SK-N-SH treated with all-trans-retinoic acid at 6 μM for 48 hours (cell line): ENCODE measurements around the gene OBSCN.

Source experiments
- ISL1 ChIP-seq: fragments of 250-450 bp; sonication (Bioruptor Pico); IDR thresholded peaks from 2 replicates; pipeline ENCODE4 v2.1.2; 2022; ENCODE audit warnings: mild to moderate bottlenecking, moderate library complexity
- RARB ChIP-seq: fragments of 250-450 bp; sonication (Bioruptor Pico); IDR thresholded peaks from 2 replicates; pipeline ENCODE4 v1.8.0; 2021; ENCODE audit warnings: mild to moderate bottlenecking, moderate library complexity
- TOX ChIP-seq: fragments of 250-450 bp; sonication (Bioruptor Pico); IDR thresholded peaks from 2 replicates; pipeline ENCODE4 v1.8.0; 2021; ENCODE audit warnings: mild to moderate bottlenecking, moderate library complexity, borderline replicate concordance
- ZFP3 ChIP-seq: fragments of 250-450 bp; sonication (Bioruptor Pico); IDR thresholded peaks from 2 replicates; pipeline ENCODE4 v1.5.0; 2020; ENCODE audit warnings: mild to moderate bottlenecking, moderate library complexity
- ZNF565 ChIP-seq: fragments of 450-650 bp; formaldehyde crosslinking; conservative IDR thresholded peaks from 2 replicates; pipeline ENCODE4 v1.5.0; 2020; ENCODE audit warnings: low read depth, mild to moderate bottlenecking, moderate library complexity

- TF ChIP-seq RARB, result no peak
- no peak for TF ChIP-seq ZFP3 (CRISPR knock-in tag)
- no peak for TF ChIP-seq ZNF565 (CRISPR knock-in tag)
- no peak for TF ChIP-seq TOX
- TF ChIP-seq ISL1 (CRISPR knock-in tag), result no peak
Measured at GRCh38 chr1:228267962-228268880, 60.4 kb downstream of the OBSCN start.
